DND-41 (cell line): ENCODE measurements around the gene KLF18.

Source experiments
- EZH2 ChIP-seq: IDR thresholded peaks from 3 replicates; pipeline ENCODE4 v1.6.1; 2012; ENCODE audit warnings: borderline replicate concordance, low read depth, mild to moderate bottlenecking, moderate library complexity, low read length, inconsistent platforms; ENCODE audit not compliant: severe bottlenecking
- TF ChIP-seq, protein P1 (sequence below): IDR thresholded peaks from 2 replicates; pipeline ENCODE4 v1.5.1; 2012; ENCODE audit warnings: borderline replicate concordance, low read length, moderate library complexity, mild to moderate bottlenecking; ENCODE audit not compliant: poor library complexity, severe bottlenecking; ENCODE audit errors: extremely low read depth

DNA sequence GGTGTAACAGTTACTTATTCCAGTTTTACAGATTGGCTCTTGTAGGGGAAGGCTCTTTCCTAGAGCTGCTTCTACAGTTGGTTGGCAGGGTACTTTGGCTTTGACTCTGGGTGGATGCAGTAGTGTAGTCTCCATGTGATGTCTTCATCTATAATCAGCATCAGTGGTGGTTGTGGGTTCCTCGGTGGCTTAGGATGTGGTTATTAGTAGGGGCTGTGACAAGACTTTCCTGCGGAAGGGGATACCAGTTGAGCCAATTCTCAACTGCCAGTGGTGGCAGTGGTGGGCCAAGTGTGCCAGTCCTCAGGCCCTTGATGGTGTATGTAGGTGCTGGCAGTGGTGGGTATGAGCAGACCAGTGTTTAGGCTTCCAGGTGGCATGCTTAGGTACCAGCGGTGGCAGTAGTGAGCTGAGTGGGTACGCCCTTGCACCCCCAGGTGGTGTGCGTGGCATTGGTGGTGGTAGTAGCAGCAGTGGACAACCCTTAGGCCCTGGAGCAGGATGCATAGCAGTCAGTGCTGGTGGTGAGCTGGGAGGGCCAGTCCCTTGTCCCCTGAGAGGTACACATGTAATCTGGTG, 27.2 kb upstream of the KLF18 start:
- TF ChIP-seq, protein P1, sequence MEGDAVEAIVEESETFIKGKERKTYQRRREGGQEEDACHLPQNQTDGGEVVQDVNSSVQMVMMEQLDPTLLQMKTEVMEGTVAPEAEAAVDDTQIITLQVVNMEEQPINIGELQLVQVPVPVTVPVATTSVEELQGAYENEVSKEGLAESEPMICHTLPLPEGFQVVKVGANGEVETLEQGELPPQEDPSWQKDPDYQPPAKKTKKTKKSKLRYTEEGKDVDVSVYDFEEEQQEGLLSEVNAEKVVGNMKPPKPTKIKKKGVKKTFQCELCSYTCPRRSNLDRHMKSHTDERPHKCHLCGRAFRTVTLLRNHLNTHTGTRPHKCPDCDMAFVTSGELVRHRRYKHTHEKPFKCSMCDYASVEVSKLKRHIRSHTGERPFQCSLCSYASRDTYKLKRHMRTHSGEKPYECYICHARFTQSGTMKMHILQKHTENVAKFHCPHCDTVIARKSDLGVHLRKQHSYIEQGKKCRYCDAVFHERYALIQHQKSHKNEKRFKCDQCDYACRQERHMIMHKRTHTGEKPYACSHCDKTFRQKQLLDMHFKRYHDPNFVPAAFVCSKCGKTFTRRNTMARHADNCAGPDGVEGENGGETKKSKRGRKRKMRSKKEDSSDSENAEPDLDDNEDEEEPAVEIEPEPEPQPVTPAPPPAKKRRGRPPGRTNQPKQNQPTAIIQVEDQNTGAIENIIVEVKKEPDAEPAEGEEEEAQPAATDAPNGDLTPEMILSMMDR = peak; percentile 29
- TF ChIP-seq EZH2 = no peak
